HG03342 (cell line): ENCODE results near the gene RMND5A.
"Not testable (repeated sequence)": the region's sequence is repeated elsewhere in the genome, so short reads cannot be mapped to it uniquely, and the experiment has no call there.

Experiments
- ATAC-seq: cut with Tn5 transposase; IDR thresholded peaks from one replicate; pipeline ENCODE4 v1.9.1; 2021; ENCODE audit warnings: mild to moderate bottlenecking, moderate library complexity; ENCODE audit not compliant: unreplicated experiment

The RMND5A gene

DNA sequence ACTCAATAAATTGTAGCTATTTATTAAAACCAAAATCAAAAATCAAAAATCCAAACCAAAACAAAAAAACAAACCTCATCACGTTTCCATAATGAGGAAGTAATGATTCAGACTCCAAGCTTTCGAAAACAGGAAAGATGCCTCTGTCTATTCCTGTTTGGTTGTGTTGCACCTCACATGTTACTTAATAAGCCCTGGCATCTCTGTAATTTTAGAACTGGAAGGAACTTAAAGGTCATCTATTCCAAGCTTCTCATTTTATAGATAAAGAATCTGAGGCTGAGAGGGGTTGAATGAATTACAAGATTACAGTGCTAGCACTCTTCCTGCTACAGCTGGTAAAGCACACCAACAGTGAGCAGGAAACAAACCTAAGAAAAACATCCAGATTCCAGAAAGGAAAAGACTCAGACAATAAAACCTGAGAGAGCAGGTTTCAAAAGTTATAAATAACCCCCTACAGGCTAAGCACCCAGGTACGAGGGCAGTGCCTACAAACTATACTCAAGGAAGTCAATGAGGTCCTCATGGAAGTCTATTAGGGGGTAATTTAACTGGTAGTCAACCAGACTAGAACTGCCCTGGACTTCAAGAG is 5.4 kb upstream of the RMND5A start:
- ATAC-seq, result not testable (repeated sequence)

DNA sequence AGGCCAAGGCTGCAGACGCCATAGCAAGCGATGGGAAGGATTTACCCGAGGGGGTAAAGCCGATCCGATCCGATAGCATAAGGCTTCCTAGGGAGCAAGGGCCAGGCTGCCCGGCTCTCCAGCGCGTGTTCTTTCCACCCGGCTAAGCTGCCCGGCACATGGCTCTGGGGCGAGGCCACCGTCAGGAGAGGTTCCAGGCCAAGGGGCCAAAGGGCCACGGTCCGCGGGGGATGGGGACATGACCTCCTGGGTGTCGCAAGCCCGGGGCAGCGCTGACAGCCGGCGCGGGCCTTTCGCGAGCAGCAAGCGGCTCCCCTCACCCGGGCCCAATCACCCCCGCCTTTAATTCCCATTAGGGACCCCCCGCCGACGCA is 841 bp upstream of the RMND5A start:
- ATAC-seq, result not testable (repeated sequence)

DNA sequence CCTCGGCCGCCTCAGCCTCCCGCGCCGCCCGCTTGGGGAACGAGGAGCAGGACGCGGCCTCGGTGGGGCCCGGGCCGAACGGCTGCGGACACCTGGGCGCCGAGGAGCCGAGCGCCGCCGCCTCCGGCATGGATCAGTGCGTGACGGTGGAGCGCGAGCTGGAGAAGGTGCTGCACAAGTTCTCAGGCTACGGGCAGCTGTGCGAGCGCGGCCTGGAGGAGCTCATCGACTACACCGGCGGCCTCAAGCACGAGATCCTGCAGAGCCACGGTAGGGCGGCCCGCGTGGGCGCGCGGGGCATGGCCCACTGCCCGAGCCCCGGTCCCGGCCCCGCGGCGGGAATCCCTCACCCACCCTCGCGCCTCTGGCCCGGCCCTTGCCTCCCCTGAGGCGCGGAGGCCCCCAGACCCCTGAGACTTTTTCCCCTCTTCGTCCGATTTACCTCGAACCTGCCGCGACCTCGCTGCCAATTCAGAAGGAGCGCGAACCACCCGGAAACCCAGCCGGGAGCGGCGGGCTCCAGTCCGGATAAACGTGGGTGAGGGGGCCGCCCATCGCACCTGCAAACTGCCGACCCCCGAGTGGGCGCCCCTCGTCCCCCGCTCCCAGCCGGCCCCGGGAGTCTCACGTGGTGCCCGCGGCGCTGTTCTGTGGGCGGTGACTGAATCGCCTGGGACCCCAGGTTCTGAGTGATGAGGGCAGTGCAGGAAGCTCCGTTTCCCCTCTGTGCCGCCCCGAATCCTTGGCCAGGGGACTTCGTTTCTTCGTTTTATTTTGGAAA is 639 bp downstream of the RMND5A start:
- ATAC-seq, result peak; percentile 28

DNA sequence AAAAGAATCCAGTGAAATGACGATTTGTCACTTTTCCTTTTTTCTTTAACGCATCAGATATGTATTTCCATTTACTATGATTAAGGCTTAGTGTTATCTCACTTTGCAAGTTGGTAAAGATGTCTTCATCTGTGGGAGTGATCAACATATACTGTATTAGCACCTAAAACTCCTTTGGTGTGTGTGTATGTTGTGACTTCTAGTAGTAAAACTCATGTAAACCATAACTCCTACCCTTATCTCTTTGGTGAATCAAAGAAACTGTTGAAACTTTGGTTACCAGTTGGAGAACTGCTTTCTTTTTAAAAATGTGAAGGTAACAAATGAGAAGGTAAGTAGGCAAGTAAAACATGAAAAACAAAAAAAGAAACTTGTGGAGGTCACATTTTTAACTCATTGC is 5.6 kb downstream of the RMND5A start:
- ATAC-seq, result not testable (repeated sequence)

DNA sequence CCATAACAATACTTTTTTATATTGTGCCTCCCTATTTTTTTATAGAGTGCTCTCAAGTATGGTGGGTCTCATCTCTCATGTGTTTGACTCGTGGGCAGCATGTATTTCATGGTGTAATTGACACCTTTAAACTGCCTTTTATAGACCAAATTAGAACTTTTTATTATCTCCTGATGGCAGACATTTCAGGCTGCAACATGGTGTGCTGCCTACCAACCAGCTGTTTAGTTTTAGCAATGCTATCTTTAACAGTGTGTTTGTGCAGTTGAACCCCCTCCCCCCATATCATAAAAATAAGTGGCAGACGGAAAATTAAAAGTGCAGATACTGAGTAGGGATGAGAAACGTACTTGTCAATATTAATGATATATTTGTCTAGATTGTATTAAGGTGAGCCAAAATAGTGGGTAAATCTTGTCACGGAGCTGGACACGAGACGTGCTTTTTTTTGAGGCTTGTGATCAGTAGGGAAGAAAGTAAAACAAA is 12.0 kb downstream of the RMND5A start:
- not testable (repeated sequence) for ATAC-seq

DNA sequence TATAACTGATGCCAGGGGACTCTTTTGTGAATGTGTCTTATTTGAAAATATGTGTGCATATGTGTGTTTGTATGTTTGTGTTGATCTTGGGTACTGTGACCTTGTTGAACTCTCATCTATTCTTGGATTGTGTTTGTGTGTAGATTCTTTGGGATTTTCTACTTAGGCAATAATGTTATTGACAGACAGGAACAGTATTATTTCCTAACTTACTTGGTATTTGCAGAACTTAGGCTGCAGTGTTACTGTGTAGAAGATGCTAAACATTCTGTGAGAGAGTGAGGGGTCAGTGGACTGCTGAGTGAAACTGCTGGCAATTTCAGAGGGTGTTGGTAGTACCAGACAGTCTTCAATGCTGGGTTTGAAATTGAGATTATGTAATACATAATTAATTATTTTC is 12.7 kb downstream of the RMND5A start:
- ATAC-seq, result not testable (repeated sequence)

DNA sequence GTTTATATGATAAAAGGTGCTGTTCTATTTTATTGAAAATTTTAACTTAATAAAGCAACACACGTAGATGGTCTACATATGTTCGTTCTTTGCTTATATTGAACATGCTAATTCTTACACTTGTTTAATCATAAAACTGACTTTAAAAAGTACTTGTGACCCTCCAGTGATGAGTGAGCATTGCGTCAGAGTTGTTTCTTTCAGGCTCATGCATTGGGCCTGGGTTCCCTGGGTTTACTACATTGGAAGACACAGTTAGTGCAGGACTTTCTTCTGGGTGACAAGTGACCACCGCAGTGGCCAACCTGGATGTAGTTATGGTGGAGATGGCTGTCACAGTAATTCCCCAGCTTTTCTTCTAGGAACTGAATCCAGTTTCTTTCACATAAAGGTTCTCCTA is 13.4 kb downstream of the RMND5A start:
- ATAC-seq, result not testable (repeated sequence)

DNA sequence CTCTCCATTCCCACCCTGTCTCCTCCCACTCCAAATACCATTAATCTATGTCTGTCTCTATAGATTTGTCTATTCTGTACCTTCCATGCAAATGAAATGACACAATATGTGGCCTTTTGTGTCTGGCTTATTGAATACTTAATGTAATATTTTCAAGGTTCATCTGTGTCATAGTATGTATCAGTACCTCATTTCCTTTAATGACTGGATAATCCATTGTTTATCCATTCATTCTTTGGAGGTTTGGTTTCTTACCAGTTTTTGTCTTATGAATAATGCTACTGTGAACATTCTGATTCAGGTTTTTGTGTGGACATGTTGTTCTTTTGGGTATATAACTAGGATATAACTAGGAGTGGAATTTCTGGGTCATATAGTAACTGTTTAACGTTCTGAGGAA is 14.8 kb downstream of the RMND5A start:
- not testable (repeated sequence) for ATAC-seq

DNA sequence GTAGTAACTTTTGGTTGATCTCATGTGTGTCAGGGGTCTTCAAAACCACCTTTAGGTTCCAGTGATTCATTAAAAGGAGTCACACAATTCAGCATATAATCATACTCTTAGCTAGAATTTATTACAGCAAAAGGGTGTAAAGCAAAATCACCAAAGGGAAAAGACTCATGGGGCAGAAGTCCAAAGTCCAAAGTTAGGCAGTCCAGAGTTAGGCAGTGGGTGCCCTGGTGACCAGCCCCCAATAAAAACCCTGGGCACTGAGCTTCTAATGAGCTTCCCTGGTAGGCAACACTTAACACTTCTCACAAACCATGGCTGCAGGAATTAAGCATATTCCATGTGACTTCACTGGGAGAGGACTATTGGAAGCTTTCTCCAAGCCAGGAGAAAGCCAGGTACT is 19.4 kb downstream of the RMND5A start:
- not testable (repeated sequence) for ATAC-seq

DNA sequence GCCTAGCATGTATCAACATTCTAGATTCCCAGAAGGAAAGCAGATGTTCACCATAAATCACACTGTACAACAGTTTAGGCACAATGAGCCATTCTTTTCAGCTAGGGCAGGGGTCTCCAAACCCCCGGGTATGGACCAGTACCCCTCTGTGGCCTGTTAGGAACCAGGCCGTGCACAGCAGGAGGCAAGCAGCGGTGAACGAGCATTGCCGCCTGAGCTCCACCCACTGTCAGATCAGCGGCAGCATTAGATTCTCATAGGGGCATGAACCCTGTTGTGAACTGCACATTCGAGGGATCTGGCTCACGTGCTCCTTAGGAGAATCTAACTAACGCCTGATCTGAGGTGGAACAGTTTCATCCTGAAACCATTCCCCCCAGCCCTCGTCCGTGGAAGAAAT is 19.8 kb downstream of the RMND5A start:
- ATAC-seq, result not testable (repeated sequence)

DNA sequence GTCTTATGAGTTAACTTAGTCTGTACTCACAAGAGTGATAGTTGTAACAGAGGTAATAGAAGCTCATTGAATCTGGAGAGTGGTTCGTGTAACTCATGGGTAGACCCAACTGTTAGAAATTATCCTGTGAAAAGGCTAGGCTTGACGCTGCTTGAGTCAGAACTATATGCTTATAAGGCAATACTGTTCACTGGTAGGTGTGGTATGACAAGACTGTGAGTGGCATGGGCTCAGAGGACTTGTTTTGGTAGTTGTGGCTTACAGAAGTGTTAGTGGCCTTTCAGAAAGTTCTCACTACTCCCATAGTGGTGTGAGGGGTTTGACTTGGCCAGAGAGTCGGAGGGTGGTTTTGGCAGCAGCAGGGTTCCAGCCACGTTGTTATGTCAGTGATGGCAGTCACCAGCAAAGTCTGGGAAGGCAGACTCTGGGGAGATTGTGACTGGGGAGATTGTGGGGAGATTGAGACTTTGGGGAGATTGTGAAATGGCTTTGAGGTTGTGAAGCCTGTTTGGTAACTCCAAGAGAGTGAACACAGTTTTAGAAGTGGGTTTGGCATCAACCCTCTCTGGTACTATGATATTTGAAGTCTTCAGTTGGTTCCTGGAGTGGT is 21.9 kb downstream of the RMND5A start:
- ATAC-seq, result not testable (repeated sequence)

DNA sequence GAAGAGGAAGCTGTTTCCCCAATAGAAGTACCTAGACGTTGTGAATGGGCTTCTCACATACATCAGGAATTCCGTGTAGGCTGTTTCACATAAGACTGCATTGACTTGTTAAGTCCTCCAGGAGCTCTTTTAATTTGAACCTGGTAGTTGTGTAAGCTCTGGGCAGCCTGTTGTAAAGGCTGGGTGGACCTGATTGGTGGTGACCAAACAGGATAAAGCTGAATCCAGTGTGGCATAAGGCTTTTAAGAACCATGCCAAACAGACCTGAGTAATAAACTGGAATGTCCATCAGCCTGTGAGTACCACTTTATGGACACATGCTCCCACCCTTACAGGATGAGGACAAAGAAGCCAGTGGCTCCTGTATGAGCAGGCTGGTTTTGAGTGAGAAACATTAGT is 24.1 kb downstream of the RMND5A start:
- ATAC-seq, result no peak

DNA sequence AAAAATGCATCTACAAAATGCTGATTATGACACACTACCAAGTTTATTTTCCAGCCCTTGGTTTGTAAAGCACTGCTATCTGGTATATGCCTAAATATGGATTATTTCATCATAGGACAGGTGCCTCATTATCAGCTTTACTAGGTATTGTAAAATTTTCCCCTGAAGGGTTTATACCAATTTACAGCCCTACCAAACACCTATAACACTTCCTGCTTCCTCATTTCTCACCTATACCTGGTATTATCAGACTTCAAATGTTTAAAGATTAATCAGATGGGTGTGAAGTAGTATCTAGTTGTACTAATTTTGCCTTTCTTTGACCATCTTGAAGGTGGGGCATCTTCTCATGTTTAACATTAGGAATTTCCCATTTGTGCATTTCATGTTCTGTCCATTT is 26.8 kb downstream of the RMND5A start:
- no peak for ATAC-seq

DNA sequence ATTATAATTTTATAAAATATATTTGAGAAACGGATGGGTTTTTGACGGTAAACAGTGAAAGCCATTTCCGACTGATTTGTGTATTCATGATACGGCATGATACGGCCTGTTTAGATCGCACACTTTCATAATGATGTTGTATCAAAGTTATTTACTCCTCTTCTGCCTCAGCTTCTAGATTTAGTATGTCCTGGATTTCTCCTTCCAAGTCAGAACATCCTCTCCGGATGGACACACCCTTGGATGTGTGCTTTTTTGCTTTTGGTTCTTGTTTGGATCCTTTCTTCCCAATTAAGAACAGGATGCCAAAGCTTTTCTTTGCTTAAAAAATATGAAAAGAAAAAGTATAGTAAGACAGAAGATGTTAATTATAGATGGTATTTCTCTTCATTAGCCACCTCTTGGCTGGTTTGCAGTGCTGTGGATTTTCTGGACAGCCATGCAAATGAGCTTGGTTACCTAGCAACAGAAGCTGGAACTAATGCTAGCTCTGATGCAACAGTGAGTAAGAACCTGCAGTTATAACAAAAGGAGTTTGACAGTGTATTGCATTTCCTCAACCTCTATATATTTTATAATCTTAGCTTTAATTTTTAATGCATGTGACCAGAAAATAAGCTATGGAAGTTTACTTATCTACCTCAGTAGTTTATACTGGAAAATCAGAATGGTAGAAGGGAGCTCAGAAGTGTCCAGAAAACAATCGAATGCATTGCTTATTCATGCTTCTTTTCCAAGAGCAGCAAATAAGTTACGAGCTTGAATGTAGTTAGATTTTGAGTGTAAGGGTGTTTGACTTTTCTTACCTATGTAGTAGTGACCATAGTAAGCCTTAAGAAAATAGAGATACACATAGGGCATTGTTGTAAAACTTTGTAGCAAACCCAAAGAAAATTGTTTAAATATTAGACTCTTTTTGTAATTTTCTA is 27.9 kb downstream of the RMND5A start:
- ATAC-seq, result no peak

DNA sequence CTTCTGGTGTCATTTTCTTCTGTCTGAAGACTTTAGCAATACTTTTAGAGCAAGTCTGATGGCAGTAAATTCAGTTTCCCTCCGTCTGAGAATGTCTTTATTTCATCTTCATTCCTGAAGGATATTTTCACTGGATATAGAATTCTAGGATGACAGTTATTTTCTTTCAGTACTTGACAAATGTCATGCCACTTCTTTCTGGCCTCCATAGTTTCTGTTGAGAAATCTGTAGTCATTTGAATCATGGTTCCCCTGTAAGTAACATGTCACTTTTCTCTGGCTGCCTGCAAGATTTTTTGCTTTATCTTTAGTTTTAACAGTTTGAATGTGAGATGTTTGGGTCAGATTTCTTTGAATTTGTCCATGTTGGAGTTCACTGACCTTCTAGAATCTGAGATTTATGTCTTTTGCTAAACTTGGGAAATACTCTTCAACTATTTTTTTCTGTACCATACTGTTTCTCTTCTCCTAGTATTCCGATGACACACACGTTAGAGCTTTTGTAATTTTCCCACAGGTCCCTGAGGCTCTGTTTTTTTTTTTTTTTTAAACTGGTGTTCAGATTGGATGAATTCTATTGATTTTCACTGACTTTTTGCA is 30.2 kb downstream of the RMND5A start:
- no peak for ATAC-seq

DNA sequence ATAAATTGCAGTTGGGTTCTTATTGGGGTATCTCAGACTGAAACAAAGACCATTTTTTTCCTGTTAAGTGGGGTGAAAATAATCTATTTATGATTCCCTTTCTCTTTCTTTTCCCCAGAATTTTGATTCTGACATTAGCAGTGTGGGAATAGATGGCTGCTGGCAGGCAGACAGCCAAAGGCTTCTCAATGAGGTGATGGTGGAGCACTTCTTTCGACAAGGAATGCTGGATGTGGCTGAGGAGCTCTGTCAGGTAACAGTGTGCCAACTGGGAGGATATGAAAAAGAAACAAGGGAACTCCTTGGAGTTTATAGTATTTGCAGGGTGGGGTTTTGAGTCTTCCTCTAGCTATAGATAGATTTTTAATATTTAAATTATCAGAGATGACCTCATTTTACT is 31.7 kb downstream of the RMND5A start:
- ATAC-seq, result no peak

DNA sequence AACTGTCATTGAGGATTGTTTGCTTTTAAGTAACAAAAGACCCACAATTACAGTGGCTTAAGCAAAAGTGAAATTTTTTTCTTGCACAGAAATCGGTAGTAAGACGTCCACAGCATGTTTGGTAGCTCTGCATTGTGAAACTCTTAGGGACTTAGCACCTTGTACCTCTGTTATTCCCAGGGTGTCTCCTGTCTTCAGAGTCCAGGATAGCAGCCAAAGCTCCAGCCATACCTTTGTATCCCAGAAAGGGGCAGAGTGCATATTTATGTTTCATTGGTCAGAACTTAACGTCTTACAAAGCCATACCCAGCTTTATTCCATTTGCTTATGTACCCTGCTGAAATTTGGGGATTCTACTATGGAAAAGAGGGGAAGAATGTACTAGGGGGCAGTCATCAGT is 32.8 kb downstream of the RMND5A start:
- ATAC-seq, result no peak

DNA sequence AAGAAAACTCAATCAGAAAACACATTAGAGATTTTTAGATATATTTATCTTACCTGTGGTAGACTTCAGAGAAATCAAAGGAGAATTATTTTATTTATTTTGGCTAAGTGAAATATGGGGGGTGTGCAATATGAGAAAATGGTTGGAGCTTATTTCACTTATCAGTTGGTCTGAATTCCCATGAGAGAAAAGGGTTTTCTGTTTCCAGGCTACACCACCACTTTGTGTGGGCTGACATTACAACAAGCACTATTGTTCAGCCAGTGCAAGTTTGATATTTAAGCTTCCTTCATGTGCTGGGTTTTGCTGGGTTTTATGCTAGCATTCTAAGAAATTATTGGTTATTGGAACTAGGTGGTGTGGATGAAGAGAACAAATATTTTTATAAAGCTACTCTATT is 33.5 kb downstream of the RMND5A start:
- no peak for ATAC-seq

DNA sequence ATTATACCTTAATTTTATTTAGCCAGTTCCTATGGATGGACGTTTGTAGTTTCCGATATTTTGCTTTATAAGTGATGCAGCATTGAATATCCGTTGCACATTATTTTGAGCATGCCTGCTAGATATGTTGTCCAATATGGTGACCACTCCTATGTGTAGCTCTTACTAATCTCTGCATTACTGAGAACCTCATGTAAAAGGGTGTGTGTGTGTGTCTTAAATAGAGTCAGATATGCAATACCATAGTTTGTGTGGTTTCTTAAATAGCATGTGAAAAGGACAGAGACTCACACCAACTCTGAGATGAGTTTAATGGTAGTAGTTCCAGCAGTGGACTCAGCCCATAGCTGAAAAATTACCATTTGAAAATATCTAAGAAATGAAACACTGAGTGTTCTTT is 38.3 kb downstream of the RMND5A start:
- no peak for ATAC-seq

DNA sequence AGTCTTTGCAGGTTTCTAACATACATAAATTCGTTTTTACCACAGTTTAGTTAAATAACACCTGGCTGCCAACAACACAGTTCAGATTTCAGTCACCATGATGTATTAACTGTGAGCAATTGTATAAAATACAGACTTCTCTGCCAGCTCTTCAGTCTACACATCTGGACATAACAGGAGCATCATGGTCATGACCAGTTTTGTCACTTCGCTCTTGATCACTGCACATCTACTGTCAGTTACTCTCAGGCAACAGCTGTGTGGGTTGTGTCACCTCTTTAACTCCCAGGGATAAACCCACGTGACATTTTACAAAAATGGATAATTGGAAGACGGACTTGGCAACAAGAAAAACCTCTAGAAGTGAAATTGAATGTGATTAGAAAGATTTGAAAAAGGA is 40.3 kb downstream of the RMND5A start:
- ATAC-seq, result no peak
